Naive thymus-derived CD4-positive, alpha-beta T cell (primary cell): ENCODE measurements around the gene RSU1. TPM values are rescaled to one million over a fixed set of nuclear protein-coding genes. Genes with fewer than 3 reads are reported as not detected.
A peak's percentile ranks its signal among the peaks of the same experiment; 100 is the strongest.

Source experiments
- ATAC-seq: fragments of 150-1000 bp; cut with Tn5 transposase; 2 replicates; pipeline ENCODE4 v1.10.0; 2021; ENCODE audit warnings: mild to moderate bottlenecking, moderate library complexity
- CTCF ChIA-PET: fragments of 350-600 bp; sonication (Branson Sonifier 250); formaldehyde crosslinking; loops from one replicate; lab custom pipeline; 2021; ENCODE audit warnings: antibody characterized with exemption; lab: Charles Lee
- POLR2A ChIA-PET: fragments of 350-600 bp; sonication (Branson Sonifier 250); formaldehyde crosslinking; loops from one replicate; lab custom pipeline; 2021; ENCODE audit warnings: antibody characterized with exemption, inconsistent platforms; lab: Charles Lee
- DNase-seq, 9 donors: peaks; one replicate each; pipeline versions ENCODE4 v3.0.0 to v3.0.0-alpha.2; 2020 to 2022; ENCODE audit warnings: mixed read lengths in 1 of 9
- H3K27ac ChIP-seq: one replicate; pipeline ENCODE4 v1.7.0; 2013; ENCODE audit warnings: mild to moderate bottlenecking, low read depth, low read length, moderate library complexity
- H3K27me3 ChIP-seq, 2 donors: one replicate each; pipeline ENCODE4 v1.7.0; 2013; ENCODE audit warnings: low read length in 2 of 2, mild to moderate bottlenecking in 2 of 2, moderate library complexity in 2 of 2; ENCODE audit not compliant: control insufficient read depth in 2 of 2, insufficient read depth in 2 of 2
- H3K36me3 ChIP-seq, 3 experiments: 1 replicate in 2 of 3; 2 replicates in 1 of 3; pipeline ENCODE4 v1.7.0; 2013; ENCODE audit warnings: low read length in 3 of 3, mild to moderate bottlenecking in 3 of 3, moderate library complexity in 1 of 3; ENCODE audit not compliant: insufficient read depth in 3 of 3, control insufficient read depth in 2 of 3
- H3K4me1 ChIP-seq, 2 donors: one replicate each; pipeline ENCODE4 v1.7.0; 2013; ENCODE audit warnings: low read length in 2 of 2, mild to moderate bottlenecking in 2 of 2, moderate library complexity in 1 of 2; ENCODE audit not compliant: control insufficient read depth in 2 of 2, insufficient read depth in 2 of 2
- H3K4me3 ChIP-seq: 2 replicates; pipeline ENCODE4 v1.7.0; 2013; ENCODE audit warnings: mild to moderate bottlenecking, low read length
- H3K9me3 ChIP-seq, 3 experiments: 1 replicate in 2 of 3; 2 replicates in 1 of 3; pipeline ENCODE4 v1.7.0; 2013; ENCODE audit warnings: low read length in 3 of 3; ENCODE audit not compliant: control insufficient read depth in 2 of 3
- H3K27ac Mint-ChIP-seq, 9 donors: one replicate each; pipeline ENCODE4 v1.8.0; 2020 to 2022; ENCODE audit warnings: mixed read lengths in 9 of 9, mild to moderate bottlenecking in 8 of 9, moderate library complexity in 5 of 9, inconsistent platforms in 2 of 9
- H3K27me3 Mint-ChIP-seq, 5 donors: one replicate each; pipeline ENCODE4 v1.8.0; 2021 to 2022; ENCODE audit warnings: mixed read lengths in 5 of 5, mild to moderate bottlenecking in 1 of 5
- H3K36me3 Mint-ChIP-seq, 5 donors: one replicate each; pipeline ENCODE4 v1.8.0; 2020 to 2022; ENCODE audit warnings: mixed read lengths in 5 of 5, mild to moderate bottlenecking in 3 of 5, inconsistent platforms in 1 of 5
- H3K4me1 Mint-ChIP-seq, 7 donors: one replicate each; pipeline ENCODE4 v1.8.0; 2020 to 2022; ENCODE audit warnings: mixed read lengths in 7 of 7, mild to moderate bottlenecking in 3 of 7, inconsistent platforms in 1 of 7
- H3K4me3 Mint-ChIP-seq, 10 donors: one replicate each; pipeline ENCODE4 v1.8.0; 2020 to 2022; ENCODE audit warnings: mild to moderate bottlenecking in 10 of 10, mixed read lengths in 10 of 10, moderate library complexity in 6 of 10, inconsistent platforms in 2 of 10
- H3K9me3 Mint-ChIP-seq, 11 donors: one replicate each; pipeline ENCODE4 v1.8.0; 2020 to 2022; ENCODE audit warnings: mixed read lengths in 11 of 11, mild to moderate bottlenecking in 4 of 11, inconsistent platforms in 1 of 11, moderate library complexity in 1 of 11
- intact Hi-C, 2 donors: fragments of 100-400 bp; cut with micrococcal nuclease; formaldehyde crosslinking; loops; one replicate each; pipeline ENCODE4 v1.15.1; 2023
- polyA plus RNA-seq, 2 donors: library from polyadenylated mRNA; unstranded; fragments of 300-500 nt; fragmentation: Illumina TruSeq; gene quantifications; one replicate each; pipeline ENCODE4 v1.2.3, GENCODE V29; 2021
- total RNA-seq, 6 experiments: library from RNA in 5 of 6; stranded (reverse) in 5 of 6; gene quantifications; 1 replicate in 5 of 6; 2 replicates in 1 of 6; pipeline ENCODE4 v1.2.3 and lab custom pipeline; 2021 to 2026

The RSU1 gene
- total and polyA plus RNA-seq, 7 experiments from 2014 or later = 36.1 to 108 (median 50.4) TPM

DNA sequence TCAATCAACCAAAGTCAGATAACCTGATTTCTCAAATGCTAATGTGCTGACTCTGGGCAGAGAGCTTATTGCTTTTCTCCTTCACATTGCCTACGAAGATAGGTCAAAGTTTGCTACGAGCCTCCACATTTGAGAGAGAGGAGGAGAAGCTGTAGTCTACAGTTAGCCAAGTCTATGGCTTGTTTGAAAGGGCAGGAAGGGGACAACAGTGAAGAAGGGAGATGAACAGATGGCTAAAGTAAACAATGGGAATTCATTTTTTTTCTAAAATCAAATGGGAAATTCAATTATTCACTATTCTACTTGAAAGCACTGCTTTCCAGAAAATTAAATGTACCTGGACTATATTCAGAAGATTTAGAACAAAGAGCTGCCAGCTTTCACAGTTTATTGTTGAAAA, 168.9 kb downstream of the RSU1 start:
- intact Hi-C loops = no loop called here
- Mint-ChIP-seq H3K27me3 (no peaks in the 10 kb centered on the region), H3K36me3 (peaks cover 0 to 14% (median 7%) of the 10 kb centered on the region in 5 donors), H3K4me1 (peaks cover 0 to 16% (median 9%) of the 10 kb centered on the region in 7 donors), H3K4me3 (no peak overlapping the region), H3K27ac (no peak overlapping the region), H3K9me3 (peaks cover 0 to 2% (median 0%) of the 10 kb centered on the region in 11 donors)
- no peak overlapping the region for H3K4me3 ChIP-seq
- ChIA-PET CTCF (no interaction called here), POLR2A (no interaction called here)
- DNase-seq = no peak
- no peaks in the 10 kb centered on the region for H3K36me3 ChIP-seq
- ATAC-seq = no peak
- H3K27me3 ChIP-seq = no peaks in the 10 kb centered on the region
- H3K27ac ChIP-seq = no peak overlapping the region
- no peaks in the 10 kb centered on the region for H3K4me1 ChIP-seq
- H3K9me3 ChIP-seq = no peaks in the 10 kb centered on the region

DNA sequence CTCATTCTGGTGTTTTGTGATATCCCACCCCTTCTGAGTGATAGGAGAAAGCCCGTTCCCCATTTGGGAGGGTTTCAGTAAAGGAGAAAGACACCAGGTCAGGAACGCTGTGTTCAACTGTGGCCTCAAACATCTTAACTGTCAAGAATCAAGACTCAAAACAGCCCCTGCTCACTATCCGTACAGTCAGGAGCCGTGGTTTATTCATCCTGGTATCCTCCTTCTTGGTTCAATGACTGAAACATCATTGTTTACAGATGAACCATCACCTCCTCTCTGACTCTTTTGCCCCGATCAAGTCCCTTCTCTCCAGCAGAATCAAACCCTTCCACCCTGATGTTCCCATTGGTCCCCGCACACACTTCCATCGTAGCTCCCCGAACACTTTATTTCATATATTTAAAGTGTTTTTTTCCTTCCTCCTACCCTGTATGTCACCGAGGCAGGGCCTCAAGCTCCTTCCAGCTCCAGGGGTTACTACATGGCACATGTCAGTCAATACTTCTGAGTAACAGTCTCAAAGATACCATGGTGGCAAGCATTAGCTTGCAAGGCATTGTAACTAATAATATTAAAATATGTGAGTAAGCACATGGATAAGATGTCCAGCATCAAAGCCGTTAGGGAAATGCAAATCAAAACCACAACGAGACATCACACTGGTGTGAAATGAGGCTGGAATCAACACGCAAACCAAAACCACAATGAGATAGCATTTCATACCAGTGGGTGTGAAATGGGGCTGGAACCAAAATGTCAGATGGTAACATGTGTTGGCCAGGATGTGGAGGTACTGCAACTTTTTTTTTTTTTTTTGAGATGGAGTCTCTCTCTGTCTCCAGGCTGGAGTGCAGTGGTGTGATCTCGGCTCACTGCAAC, 170.8 kb downstream of the RSU1 start:
- ChIA-PET CTCF (no interaction called here), POLR2A (no interaction called here)
- no peak overlapping the region for H3K4me3 ChIP-seq
- no peak overlapping the region for H3K27ac ChIP-seq
- H3K27me3 Mint-ChIP-seq = no peaks in the 10 kb centered on the region
- peaks cover 0 to 2% (median 0%) of the 10 kb centered on the region in 11 donors for H3K9me3 Mint-ChIP-seq
- intact Hi-C loops = no loop called here
- H3K36me3 Mint-ChIP-seq = peaks cover 0 to 16% (median 6%) of the 10 kb centered on the region in 5 donors
- peak overlapping the region in 1 of 9 donors; percentile 29 for H3K27ac Mint-ChIP-seq
- H3K4me1 ChIP-seq = no peaks in the 10 kb centered on the region
- H3K27me3 ChIP-seq = no peaks in the 10 kb centered on the region
- H3K9me3 ChIP-seq = no peaks in the 10 kb centered on the region
- no peak for DNase-seq
- H3K4me1 Mint-ChIP-seq = peaks cover 0 to 16% (median 6%) of the 10 kb centered on the region in 7 donors
- no peak for ATAC-seq
- no peaks in the 10 kb centered on the region for H3K36me3 ChIP-seq
- no peak overlapping the region for H3K4me3 Mint-ChIP-seq

DNA sequence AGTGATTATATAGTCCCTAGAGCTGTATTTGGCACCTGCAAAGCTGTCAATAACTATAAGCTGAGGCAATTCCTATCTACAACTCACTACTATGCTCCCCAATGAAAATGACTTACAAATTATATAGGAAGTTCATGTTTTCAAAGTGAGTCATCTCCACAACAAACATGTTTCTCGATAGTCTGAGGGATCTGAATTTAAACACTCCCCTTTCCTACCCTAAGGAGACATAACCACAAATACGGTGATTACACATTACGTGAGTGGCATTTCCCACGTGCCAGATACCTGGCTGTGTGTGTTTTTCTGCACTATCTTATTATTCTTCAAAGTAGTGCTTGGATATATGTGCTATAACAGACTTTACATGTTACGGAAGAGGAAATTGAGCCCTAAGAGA, 173.1 kb downstream of the RSU1 start:
- no peaks in the 10 kb centered on the region for H3K4me1 ChIP-seq
- Mint-ChIP-seq H3K27me3 (no peaks in the 10 kb centered on the region), H3K27ac (no peak overlapping the region), H3K4me1 (peaks cover 0 to 16% (median 7%) of the 10 kb centered on the region in 7 donors), H3K9me3 (peaks cover 0 to 2% (median 0%) of the 10 kb centered on the region in 11 donors), H3K36me3 (peaks cover 0 to 23% (median 17%) of the 10 kb centered on the region in 5 donors), H3K4me3 (no peak overlapping the region)
- no peaks in the 10 kb centered on the region for H3K36me3 ChIP-seq
- no peak for DNase-seq
- POLR2A ChIA-PET = no interaction called here
- no peak overlapping the region for H3K27ac ChIP-seq
- intact Hi-C loops = no loop called here
- H3K4me3 ChIP-seq = no peak overlapping the region
- H3K27me3 ChIP-seq = no peaks in the 10 kb centered on the region
- CTCF ChIA-PET = no interaction called here
- H3K9me3 ChIP-seq = no peaks in the 10 kb centered on the region
- no peak for ATAC-seq

- no peaks in the 10 kb centered on the region for H3K9me3 ChIP-seq
- no peak overlapping the region for H3K27ac Mint-ChIP-seq
- H3K9me3 Mint-ChIP-seq = peaks cover 0 to 2% (median 0%) of the 10 kb centered on the region in 11 donors
- H3K36me3 Mint-ChIP-seq = peaks cover 0 to 29% (median 19%) of the 10 kb centered on the region in 5 donors
- H3K4me1 ChIP-seq = no peaks in the 10 kb centered on the region
- no peak overlapping the region for H3K4me3 Mint-ChIP-seq
- no peak overlapping the region for H3K27ac ChIP-seq
- DNase-seq = no peak
- no peak overlapping the region for H3K4me3 ChIP-seq
- H3K27me3 Mint-ChIP-seq = no peaks in the 10 kb centered on the region
- no peaks in the 10 kb centered on the region for H3K36me3 ChIP-seq
- intact Hi-C loops = no loop called here
- CTCF ChIA-PET = no interaction called here
- no peak for ATAC-seq
- POLR2A ChIA-PET = no interaction called here
- H3K27me3 ChIP-seq = no peaks in the 10 kb centered on the region
- H3K4me1 Mint-ChIP-seq = peaks cover 0 to 16% (median 7%) of the 10 kb centered on the region in 7 donors
These were observed 173.7 kb downstream of the RSU1 start for GRCh38 chr10:16643502-16643901.

DNA sequence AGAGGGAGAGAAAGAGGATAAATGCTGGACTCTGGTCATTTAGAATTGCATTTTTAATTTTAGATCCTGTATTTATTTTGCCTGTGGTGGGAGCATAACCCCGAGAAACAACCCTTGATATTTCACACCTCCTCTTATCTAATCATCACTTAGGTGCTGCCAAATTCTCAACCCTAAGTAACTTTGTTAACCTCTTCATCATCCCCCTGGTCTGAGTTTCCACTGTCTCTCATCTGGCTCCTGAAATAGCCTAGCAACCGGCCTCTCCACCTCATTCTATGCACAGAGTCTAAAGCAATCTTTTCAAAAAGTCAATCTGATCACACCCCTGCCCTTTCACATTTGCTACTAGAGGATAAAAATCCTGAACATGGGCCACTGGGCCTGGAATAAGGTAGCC, 177.1 kb downstream of the RSU1 start:
- Mint-ChIP-seq H3K9me3 (no peaks in the 10 kb centered on the region), H3K27me3 (no peaks in the 10 kb centered on the region), H3K36me3 (peaks cover 0 to 34% (median 21%) of the 10 kb centered on the region in 5 donors), H3K4me3 (no peak overlapping the region), H3K27ac (no peak overlapping the region), H3K4me1 (peaks cover 0 to 10% (median 0%) of the 10 kb centered on the region in 7 donors)
- ChIA-PET CTCF (no interaction called here), POLR2A (no interaction called here)
- H3K36me3 ChIP-seq = no peaks in the 10 kb centered on the region
- H3K9me3 ChIP-seq = no peaks in the 10 kb centered on the region
- ATAC-seq (no peak), DNase-seq (no peak)
- H3K27ac ChIP-seq = no peak overlapping the region
- H3K27me3 ChIP-seq = no peaks in the 10 kb centered on the region
- intact Hi-C loops = no loop called here
- H3K4me3 ChIP-seq = no peak overlapping the region
- no peaks in the 10 kb centered on the region for H3K4me1 ChIP-seq

DNA sequence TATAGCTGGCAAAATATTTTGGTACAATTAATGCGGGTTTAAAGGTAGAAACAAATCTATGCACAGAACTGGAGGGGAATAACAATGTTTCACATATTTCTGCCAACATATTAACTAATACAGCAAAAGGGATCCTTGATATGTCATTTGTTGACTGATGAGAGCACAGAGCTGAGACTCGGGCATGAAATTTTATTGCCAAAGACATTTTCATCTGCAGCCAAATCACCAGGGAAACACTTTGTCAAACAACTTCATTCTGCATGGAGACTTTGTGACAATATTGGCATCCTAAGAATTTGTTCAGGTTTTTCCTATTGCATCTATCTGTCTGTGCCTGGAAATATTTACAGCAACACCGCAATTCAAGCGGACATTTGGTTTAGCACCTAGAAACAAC, 177.8 kb downstream of the RSU1 start:
- Mint-ChIP-seq H3K27ac (no peak overlapping the region), H3K36me3 (peaks cover 0 to 35% (median 23%) of the 10 kb centered on the region in 5 donors), H3K4me3 (no peak overlapping the region), H3K9me3 (no peaks in the 10 kb centered on the region), H3K4me1 (peaks cover 0 to 9% (median 0%) of the 10 kb centered on the region in 7 donors), H3K27me3 (no peaks in the 10 kb centered on the region)
- Histone ChIP-seq H3K27me3 (no peaks in the 10 kb centered on the region), H3K4me1 (no peaks in the 10 kb centered on the region), H3K4me3 (no peak overlapping the region), H3K27ac (no peak overlapping the region), H3K36me3 (no peaks in the 10 kb centered on the region), H3K9me3 (no peaks in the 10 kb centered on the region)
- DNase-seq (no peak), ATAC-seq (no peak)
- intact Hi-C loops = no loop called here
- ChIA-PET POLR2A (no interaction called here), CTCF (no interaction called here)

GRCh38 chr10:16632996-16633395, 184.2 kb downstream of the RSU1 start:
- no peak overlapping the region for H3K4me3 ChIP-seq
- H3K36me3 Mint-ChIP-seq = peaks cover 0 to 45% (median 31%) of the 10 kb centered on the region in 5 donors
- H3K9me3 ChIP-seq = no peaks in the 10 kb centered on the region
- CTCF ChIA-PET = no interaction called here
- POLR2A ChIA-PET = no interaction called here
- DNase-seq = no peak
- no peak overlapping the region for H3K27ac ChIP-seq
- H3K4me3 Mint-ChIP-seq = no peak overlapping the region
- ATAC-seq = no peak
- H3K4me1 ChIP-seq = no peaks in the 10 kb centered on the region
- no peaks in the 10 kb centered on the region for H3K36me3 ChIP-seq
- intact Hi-C loops = no loop called here
- H3K9me3 Mint-ChIP-seq = peaks cover 0 to 2% (median 0%) of the 10 kb centered on the region in 11 donors
- no peaks in the 10 kb centered on the region for H3K27me3 ChIP-seq
- no peaks in the 10 kb centered on the region for H3K27me3 Mint-ChIP-seq
- no peak overlapping the region for H3K27ac Mint-ChIP-seq
- H3K4me1 Mint-ChIP-seq = peaks cover 0 to 2% (median 0%) of the 10 kb centered on the region in 7 donors
